ENCODE measurements around the gene SMTNL2.

The SMTNL2 gene

DNA sequence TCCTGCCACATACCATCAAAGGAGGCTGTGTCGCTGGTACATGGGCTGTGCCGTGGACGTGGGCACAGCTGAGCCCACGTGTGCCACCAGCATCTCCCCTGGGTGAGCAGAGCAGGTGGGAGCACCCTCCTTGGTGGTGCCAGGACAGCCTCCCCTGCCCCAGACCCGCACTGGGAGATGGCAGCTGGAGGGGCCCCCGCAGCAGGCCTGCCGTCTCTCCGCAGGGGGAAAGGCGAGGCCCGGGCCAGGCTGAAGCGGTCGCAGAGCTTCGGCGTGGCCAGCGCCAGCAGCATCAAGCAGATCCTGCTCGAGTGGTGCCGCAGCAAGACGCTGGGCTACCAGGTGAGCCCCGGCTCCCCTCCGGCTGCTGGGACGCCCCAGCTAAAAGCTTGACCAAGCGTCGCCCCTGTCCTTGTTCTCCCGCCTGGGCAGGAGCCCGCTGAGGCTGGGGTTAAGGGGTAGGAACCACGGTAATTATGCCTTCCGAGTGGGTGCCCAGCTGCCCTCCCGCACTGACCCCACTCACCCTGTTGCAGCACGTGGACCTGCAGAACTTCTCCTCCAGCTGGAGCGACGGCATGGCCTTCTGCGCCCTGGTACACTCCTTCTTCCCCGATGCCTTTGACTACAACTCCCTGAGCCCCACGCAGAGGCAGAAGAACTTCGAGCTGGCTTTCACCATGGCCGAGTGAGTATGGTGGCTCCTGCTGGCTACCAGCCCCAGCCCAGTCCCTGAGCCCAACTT lies 12.5 kb downstream of the SMTNL2 start:
- TF ChIP-seq, protein P1, sequence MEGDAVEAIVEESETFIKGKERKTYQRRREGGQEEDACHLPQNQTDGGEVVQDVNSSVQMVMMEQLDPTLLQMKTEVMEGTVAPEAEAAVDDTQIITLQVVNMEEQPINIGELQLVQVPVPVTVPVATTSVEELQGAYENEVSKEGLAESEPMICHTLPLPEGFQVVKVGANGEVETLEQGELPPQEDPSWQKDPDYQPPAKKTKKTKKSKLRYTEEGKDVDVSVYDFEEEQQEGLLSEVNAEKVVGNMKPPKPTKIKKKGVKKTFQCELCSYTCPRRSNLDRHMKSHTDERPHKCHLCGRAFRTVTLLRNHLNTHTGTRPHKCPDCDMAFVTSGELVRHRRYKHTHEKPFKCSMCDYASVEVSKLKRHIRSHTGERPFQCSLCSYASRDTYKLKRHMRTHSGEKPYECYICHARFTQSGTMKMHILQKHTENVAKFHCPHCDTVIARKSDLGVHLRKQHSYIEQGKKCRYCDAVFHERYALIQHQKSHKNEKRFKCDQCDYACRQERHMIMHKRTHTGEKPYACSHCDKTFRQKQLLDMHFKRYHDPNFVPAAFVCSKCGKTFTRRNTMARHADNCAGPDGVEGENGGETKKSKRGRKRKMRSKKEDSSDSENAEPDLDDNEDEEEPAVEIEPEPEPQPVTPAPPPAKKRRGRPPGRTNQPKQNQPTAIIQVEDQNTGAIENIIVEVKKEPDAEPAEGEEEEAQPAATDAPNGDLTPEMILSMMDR (IDR thresholded peaks at IDR 0.05; ENCODE audit: low read depth, low read length, missing control alignments): no peak
- H3K4me3 ChIP-seq (replicated peaks; ENCODE audit: low read depth, low read length): no peak overlapping the region
- DNase-seq (ENCODE audit: extremely low read depth, low read depth): no peak

DNA sequence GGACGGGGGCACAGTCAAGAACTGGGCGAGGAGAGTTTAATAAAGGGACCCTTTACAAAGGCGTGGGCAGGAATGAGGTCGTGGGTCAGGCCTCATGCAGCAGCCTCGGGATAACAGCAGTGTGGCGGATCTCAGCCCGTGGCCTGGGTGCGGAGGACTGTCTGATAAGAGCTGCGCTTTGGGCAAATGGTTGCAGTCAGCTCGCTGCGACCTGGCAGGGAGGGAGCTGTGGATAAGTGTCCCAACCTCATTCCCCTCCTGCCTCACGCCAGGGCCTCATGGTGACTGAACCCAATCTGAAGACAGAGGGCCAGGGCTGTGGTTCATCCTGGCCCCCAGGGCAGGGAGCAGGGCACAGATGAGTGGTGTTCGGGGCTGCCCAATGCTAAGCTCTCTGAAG lies 13.6 kb downstream of the SMTNL2 start:
- TF ChIP-seq, protein P1 (IDR thresholded peaks at IDR 0.05; ENCODE audit: low read depth, low read length, missing control alignments): no peak
- no peak for DNase-seq (ENCODE audit: extremely low read depth, low read depth)

DNA sequence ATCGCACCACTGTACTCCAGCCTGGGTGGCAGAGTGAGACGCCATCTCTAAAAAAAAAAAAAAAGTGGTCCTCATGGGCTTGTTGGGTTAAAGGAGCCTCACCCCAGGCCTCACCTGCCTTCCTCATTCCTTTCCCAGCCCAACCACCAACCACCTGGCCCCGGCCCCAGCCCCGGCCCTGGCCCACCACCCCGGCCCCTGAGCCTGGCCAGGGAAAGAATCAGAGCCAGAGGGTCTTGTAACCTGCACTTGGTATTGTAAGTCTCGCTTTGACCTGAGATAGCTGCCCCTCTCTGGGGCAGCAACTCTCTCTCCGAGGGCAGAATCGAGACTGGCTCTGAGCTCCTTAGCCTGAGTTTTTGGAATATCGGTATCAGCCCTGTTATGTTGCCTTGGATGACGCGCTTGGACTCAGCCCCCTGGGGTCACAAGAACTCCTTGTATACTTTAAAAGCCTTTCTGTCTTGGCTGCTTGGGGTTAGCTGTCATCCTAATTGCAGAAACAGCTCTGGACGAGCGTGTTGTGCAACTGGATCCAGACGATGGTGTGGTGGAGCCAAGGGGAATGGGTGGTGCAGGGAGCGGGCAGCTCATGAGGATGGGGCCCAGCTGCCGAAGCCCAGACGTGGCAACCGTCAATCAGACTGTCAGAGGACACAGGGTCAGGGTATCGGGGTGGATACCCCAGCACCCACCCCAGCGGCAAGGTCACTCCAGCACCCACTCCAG lies 14.6 kb downstream of the SMTNL2 start:
- TF ChIP-seq, protein P1 (IDR thresholded peaks at IDR 0.05; ENCODE audit: low read depth, low read length, missing control alignments): no peak
- no peak for DNase-seq (ENCODE audit: extremely low read depth, low read depth)
- no peak overlapping the region for H3K4me3 ChIP-seq (replicated peaks; ENCODE audit: low read depth, low read length)

More for the DNA sequence above, 13.6 kb downstream of the SMTNL2 start:
- H3K4me3 ChIP-seq (replicated peaks; ENCODE audit: low read depth, low read length): no peak overlapping the region

DNA sequence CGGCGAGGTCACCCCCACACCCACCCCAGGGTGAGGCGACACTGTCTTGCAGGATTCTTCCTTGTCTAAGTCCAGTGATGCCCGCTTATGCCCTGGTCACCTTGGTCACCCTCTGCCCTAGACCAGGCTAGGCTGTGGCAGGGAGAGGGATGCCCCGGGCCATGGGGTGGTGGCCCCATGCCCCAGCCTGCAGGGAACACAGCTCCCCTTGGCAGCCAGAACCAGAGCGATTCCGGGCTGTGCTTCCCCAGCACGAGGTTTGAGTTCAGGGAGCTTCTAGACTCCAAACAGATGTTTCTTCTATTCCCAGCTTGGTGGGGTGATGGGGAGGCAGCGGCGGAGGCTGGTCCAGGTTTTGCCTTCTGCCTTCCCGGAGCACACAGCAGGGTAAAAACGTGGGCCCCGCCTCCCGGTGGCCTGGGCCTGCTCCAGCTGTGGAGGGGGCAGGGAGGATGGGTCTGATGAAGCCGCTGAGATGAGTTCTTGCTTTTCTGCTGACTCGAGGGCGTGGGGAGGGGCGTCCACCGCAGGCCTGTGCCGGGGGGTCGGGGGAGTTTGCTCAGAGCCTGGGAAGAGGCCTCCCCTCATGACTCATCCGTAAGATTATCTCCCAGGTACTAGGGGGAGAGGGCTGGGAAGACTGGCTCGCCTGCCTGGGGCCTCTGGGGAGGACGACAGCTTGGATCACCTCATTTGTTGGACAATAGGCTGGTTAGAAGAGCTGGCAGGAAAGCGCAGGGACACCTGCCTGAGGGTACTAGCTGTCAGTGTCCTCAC lies 15.4 kb downstream of the SMTNL2 start:
- H3K4me3 ChIP-seq (replicated peaks; ENCODE audit: low read depth, low read length): no peak overlapping the region
- TF ChIP-seq, protein P1 (IDR thresholded peaks at IDR 0.05; ENCODE audit: low read depth, low read length, missing control alignments): no peak
- DNase-seq (ENCODE audit: extremely low read depth, low read depth): no peak

DNA sequence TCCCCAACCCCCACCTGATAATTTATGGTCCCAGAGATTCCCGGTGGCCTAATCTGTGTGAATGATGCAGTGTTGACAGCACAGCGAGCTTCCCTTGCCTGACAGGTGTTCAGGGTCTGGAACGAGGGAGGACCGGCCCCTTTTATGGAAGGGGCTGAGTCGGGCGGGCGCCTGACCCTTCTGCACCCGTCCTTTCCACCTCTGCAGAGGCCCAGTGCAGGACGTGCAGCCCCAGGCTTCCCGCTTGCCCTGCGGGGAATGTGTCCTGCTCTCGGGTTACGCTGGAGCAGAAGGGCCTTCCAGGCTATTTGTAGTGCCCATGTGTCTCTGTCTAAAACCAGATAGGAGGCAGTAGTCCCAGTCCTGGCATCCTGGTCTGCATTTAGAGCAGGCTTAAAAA lies 16.2 kb downstream of the SMTNL2 start:
- no peak overlapping the region for H3K4me3 ChIP-seq (replicated peaks; ENCODE audit: low read depth, low read length)
- DNase-seq (ENCODE audit: extremely low read depth, low read depth): no peak
- TF ChIP-seq, protein P1 (IDR thresholded peaks at IDR 0.05; ENCODE audit: low read depth, low read length, missing control alignments): no peak

DNA sequence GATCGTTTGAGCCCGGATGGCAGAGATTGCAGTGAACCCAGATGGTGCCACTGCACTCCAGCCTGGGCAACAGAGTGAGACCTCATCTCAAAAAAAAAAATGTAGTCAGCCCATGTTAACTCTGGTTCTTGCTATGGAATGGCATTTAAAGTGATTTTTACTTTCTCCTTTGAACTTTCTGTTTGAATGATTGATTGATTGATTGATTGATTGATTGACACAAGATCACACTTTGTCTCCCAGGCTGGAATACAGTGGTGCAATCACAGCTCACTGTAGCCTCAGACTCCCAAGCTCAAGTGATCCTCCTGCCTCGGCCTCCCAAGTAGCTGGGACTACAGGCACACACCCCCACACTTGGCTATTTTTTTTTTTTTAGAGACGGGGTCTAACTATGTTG lies 17.0 kb downstream of the SMTNL2 start:
- TF ChIP-seq, protein P1 (IDR thresholded peaks at IDR 0.05; ENCODE audit: low read depth, low read length, missing control alignments): no peak
- no peak overlapping the region for H3K4me3 ChIP-seq (replicated peaks; ENCODE audit: low read depth, low read length)
- DNase-seq (ENCODE audit: extremely low read depth, low read depth): no peak

Data from HFF-Myc (cell line).